NCI-H2171 treated with DMSO at 0.1 percent for 48 hours (cell line): ENCODE results near the gene SLC25A27.

ENCODE experiments used
- DNase-seq: peaks from one replicate; lab custom pipeline; 2025; lab: John Stamatoyannopoulos, UW

Gene SLC25A27

DNA sequence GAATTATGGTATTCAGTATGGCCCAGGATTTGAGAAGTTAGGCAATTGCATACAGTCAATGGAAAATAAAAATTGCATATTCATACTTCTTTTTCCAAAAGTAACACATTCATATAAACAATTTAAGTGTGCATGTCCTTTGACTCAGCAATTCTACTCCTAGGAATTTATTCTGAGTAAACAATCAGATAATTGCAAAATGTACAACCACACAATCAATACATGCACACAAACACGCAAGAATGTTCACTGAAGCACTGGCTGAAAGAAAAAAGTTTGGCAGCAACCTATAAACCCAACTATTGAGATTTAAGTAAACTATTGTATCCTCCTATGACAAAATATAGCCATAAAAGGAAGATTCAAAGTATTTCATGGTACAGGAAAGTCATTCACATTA is 1.8 kb upstream of the SLC25A27 start:
- no peak for DNase-seq

DNA sequence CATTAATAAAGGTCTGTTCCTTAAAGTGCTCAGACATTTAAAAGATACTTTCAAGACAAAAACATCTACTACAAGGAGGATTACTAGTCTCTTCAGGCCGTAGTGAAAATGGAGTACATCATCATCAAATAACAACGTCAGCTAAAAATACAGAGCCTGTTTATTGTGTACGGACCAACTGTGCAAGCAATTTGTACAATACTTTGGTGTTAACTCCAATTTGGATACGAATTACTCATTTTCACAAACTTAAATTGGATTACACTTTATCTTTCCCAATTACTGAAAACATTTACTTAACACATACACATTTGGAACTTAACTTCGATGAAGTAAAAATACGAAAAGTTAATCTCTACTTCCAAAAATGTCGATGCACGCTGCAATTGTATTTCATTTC is 959 bp upstream of the SLC25A27 start:
- no peak for DNase-seq

DNA sequence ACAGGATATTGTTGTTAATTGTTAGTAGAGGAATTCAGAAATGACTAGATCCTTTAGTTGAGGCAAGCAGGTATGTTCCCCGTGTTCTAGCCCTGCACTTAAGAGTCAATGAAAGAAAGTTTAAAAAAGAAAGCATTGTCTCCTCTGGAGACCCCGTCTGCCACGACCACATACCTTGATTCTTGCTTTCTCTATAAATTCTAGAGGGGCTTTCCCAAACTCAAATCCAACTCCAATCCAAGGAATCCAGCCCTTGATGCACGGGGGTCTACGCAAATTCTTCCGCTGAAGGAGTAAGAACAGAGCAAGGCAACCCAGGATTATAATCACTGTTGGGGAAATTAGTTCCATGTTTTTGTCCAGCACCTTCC is 558 bp upstream of the SLC25A27 start:
- DNase-seq: no peak

DNA sequence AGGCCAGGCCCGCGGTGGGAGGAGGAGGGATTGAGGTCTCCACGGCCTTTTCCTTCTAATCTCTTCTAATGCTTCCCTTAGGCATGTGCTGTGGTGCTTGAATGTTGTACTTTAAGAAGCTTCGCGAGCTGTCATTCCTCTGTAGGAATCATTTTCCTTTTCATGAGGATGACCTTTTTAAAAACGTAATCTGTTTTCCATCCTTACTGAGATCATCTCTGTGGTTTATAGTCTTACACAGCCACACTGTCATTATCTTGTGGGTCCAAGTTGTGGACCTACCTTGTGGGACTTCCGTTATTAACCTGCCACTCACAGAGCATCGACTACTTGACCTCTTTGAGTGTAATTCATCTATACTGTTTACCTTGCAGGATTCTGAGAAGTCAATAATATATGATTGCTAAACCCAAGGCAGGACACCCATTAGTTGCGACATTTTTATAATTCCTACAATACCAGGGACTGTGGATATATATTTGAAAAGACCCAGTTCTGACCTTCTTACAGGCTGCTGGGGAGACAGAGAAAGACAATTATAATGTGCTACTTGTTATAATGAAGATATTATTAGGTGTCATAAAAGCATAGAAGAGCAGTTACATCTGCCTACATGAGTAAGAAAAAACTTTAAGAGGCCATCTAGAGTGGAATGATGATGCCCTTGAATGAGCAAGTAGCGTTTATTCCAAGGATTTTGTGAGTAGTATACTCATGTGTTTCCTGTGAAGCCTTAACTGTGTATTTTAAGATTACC is 842 bp downstream of the SLC25A27 start:
- DNase-seq: no peak

DNA sequence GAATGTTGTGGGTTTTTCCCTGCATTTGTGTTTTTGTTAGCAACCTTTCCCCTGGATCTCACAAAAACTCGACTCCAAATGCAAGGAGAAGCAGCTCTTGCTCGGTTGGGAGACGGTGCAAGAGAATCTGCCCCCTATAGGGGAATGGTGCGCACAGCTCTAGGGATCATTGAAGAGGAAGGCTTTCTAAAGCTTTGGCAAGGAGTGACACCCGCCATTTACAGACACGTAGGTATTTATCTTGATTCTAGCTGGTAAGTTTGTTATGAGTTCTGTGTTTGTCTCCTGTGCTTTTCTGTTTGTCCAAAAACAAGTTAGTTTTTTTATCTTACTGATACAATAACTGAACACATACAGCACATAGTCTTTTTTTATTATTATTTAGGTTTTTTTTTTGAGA is 3.0 kb downstream of the SLC25A27 start:
- no peak for DNase-seq

DNA sequence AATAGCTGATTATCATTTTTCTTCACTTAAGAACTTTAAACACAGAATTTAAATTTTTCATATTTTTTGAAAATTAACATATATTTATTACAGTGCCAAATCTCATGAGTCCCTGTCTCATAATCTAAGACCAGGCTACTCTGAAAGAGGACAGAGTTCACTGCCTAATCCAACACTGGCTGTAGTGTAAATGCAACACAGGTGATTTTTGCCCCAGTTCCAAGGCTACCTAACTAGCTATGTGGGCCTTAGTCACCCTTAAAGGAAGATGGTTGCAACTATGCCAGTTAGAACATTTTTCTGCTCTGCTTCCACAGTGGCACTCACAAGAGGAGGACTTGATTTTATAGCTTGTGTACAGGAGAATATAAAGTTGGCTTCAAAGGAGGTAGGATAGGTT is 4.9 kb downstream of the SLC25A27 start:
- no peak for DNase-seq

DNA sequence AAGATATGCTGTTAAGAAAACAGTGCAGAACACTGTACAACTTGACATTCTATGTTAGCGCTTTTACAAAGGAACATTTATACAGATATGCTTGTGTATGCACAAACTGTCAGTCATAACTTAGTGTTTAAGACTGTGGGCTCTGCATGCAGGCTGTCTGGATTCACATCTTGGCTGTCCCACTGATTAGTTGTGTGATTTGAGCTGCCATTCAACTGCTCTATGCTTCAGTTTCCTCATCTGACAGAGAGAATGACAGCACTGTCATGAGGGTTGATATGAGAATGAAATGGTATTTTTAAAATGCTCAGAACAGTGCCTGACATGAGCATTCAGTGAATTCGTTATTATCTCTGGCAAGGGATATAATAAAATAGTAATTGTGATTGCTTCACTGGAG is 8.7 kb downstream of the SLC25A27 start:
- DNase-seq: no peak

DNA sequence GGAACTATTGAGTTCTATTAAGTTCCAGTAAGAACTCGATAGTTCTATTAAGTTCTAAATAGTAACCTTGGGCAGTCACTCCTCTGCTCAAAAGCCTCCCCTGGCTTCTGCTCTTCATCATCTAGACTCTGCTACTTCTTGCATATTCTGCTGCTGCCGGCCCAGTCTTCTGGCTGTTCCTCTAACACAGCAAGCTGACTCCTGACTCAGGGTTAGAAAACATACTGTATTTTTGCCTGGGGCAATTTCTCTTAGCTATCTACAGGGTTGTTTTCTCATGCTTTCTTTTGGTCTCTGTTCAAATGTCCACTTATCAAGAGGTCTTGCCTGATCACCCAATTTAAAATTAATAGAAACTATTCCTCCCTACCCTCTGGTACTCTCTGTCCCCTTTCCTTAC is 14.6 kb downstream of the SLC25A27 start:
- DNase-seq: no peak

DNA sequence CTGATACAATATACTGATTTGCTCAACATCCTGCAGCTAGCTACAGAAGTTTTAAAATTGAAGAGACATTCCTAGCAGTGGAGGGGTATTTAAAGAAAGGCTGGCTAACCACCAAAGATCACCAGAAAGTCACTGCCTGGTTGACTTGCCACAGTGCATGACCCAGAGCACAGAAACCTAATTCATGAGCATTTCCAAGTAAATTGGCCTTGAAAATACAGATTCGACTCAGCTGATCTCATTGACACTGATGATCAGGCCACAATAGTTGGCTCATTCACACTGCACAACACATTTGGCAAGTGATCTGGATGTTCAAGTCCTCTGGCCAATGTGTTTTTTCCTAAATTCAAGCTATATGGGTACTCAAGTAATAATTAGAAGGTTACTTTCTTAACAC is 21.6 kb downstream of the SLC25A27 start:
- DNase-seq: no peak

DNA sequence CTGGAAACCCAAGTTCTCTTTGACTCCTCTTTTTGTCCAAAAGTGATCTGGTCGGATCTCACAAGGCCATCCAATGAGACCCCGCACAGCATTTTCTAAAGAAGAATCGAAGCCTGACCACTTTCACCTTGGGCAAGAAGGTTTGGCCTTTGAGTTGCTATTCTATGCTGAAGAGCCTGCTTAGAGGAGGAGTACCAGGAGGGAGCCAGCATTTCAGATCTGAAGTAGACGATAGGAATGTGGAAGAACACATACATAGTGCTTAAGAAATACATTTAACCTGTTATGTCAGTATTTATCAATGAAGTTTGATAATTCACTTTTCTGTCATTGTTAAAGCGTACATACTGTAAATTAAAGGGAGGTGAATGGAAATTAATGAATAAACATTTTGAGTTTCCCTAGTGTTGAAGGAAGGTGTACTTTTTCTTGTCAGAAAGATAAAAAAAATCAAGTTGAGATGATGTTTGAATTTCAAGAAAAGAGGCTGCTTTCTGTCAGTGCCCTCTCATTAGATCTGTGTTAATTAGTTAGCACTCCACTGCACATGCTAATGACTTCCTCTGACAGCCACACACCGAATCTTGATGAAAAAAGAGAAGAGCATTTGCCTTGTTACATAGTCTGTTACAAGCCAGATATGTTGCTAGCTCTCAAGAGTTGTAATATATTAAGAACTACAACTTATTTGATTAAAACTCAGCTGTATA is 24.0 kb downstream of the SLC25A27 start:
- no peak for DNase-seq

DNA sequence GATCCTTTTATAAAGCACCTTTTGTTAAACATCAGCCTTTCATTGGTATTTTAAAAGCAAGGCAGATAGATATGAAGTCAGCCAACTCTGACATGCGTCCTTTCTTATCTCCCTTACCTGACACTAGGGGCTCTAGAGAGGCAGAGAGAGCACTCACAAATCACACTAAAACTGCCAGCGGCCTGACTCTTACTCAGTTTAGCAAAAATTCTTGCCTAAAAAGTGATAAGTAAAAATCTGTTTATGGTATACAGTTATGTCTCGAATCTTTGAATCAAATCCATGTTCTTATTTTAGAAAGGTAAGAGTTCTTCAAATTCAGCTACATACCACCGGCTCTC is 24.5 kb downstream of the SLC25A27 start:
- DNase-seq: peak; percentile 1

DNA sequence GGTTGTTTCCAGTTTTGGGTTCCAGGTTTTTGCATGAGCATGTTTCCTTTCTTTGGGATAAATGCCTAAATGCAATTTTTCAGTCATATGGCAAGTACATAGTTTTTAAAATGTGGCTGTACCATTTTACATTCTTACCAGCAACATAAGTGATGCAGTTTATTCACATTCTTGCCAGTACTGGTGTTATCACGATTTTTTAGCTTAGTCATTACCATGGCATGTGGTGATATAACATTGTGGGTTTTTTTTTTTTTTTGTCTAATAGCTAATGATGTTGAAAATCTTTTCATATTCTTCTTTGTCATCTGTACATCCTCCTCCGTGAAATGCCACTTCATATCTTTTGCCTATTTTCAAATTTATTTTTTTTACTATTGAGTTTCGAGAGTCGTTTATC is 32.0 kb downstream of the SLC25A27 start:
- no peak for DNase-seq

DNA sequence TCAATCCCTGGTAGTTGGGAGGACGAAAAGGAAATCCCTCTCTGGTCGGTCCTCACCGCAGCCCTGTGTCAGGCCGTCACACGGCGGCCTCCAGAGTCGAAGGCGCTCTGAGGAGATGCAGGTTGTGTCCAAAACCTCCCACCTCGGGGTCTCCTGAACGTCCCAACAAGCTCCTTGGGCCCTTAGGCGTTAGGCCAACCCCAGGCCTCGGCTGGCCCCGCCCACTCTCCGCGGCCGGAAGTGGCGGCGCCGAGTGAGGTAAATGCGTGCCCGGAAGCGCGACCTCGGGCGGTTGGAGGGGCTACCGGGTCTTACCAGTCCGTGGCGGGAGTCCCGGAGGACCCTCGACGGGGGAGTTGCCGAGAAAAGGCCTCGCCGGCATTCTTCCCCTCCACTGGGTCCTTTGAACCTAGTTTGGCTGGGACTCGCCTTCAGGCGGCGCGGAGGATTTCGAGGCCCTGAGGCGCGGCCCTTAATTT is 34.9 kb downstream of the SLC25A27 start, which contains the start of gene TDRD6:
TSS of gene TDRD6 (plus strand) at position 267 of the 479 bp plus-strand sequence. CDS start 244 bp downstream, outside the sequence.
- no peak for DNase-seq

DNA sequence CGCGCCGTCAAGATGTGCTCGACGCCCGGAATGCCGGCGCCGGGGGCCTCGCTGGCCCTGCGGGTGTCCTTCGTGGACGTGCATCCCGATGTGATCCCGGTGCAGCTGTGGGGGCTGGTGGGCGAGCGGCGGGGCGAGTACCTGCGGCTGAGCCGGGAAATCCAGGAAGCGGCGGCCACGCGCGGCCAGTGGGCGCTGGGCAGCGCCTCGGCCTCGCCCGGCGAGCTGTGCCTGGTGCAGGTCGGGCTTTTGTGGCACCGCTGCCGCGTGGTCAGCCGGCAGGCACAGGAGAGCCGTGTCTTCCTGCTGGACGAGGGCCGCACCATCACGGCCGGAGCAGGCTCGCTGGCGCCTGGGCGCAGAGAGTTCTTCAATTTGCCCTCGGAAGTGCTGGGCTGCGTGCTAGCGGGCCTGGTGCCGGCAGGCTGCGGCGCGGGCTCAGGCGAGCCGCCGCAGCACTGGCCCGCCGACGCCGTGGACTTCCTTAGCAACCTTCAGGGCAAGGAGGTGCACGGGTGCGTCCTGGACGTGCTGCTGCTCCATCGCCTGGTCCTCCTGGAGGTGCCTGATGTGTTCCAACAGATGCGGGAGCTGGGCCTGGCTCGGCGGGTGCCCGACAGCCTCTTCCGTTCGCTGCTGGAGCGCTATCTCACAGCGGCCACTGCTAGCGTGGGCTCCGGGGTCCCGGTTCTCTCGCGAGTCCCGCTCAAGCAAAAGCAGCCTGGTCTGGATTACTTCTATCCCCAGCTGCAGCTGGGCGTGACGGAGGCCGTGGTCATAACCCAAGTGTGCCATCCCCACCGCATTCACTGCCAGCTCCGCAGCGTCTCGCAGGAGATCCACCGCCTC is 35.6 kb downstream of the SLC25A27 start:
- no peak for DNase-seq

DNA sequence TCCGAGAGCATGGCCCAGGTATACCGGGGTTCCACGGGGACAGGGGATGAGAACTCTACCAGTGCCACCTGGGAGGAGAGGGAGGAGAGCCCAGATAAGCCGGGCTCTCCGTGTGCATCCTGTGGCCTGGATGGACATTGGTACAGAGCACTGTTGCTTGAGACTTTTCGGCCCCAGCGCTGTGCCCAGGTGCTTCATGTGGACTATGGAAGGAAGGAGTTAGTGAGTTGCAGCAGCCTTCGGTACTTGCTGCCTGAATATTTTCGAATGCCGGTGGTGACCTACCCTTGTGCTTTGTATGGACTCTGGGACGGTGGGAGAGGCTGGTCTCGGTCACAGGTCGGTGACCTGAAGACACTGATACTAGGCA is 36.2 kb downstream of the SLC25A27 start:
- DNase-seq: no peak

DNA sequence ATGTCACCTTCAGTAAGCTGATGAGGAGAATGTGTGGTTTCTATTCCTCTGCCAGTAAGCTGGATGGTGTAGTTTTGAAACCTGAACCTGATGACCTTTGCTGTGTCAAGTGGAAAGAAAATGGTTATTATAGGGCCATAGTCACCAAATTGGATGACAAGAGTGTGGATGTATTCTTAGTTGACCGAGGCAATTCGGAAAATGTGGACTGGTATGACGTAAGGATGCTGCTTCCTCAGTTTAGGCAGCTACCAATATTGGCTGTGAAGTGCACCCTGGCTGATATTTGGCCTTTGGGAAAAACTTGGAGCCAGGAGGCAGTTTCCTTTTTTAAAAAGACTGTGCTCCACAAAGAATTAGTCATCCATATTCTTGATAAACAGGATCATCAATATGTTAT is 36.9 kb downstream of the SLC25A27 start:
- no peak for DNase-seq

DNA sequence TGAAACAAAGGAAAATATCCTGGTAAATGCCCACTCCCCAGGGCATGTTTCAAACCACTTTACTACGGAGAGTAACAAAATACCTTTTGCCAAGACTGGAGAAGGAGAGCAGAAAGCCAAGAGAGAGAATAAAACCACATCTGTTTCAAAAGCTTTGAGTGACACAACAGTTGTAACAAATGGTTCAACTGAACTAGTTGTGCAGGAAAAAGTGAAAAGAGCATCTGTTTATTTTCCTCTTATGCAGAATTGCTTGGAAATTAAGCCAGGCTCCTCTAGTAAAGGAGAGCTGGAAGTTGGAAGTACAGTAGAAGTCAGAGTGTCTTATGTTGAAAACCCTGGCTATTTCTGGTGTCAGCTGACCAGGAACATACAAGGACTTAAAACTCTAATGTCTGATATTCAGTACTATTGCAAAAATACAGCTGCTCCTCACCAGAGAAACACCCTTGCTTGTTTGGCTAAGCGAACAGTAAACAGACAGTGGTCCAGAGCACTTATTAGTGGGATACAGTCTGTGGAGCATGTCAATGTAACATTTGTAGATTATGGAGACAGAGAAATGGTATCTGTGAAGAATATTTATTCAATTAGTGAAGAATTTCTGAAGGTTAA is 37.5 kb downstream of the SLC25A27 start:
- DNase-seq: no peak

DNA sequence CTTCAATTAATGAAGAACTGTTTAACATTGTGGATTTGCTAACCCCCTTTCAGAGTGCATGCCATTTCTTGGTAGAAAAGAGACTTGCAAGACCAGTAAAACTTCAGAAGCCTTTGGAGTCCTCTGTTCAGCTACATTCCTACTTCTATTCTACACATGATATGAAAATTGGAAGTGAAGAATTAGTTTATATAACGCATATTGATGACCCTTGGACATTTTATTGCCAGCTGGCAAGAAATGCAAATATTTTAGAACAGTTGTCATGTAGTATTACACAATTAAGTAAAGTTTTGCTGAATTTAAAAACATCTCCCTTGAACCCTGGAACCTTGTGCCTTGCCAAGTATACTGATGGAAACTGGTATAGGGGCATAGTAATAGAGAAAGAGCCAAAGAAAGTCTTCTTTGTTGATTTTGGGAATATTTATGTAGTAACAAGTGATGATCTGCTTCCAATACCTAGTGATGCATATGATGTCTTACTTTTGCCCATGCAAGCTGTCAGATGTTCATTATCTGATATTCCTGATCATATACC is 38.2 kb downstream of the SLC25A27 start:
- no peak for DNase-seq

DNA sequence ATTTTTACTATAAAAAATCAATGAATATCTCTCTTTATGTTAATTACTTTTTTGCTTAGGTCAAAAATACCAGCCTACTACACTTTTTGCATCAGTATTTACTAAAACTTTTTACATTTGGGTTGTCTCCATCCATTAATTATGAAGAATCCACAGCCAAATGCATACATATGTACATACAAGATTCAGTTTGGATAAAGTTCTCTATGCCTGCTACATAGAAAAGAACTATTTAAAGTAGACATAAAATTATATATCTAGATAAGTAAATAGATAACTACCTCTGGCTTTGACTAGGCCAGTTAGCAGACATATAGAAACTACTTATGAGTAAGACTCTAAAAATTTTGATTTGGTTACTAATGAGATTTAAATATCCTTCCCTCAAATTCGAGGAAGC is 47.2 kb downstream of the SLC25A27 start:
- no peak for DNase-seq

DNA sequence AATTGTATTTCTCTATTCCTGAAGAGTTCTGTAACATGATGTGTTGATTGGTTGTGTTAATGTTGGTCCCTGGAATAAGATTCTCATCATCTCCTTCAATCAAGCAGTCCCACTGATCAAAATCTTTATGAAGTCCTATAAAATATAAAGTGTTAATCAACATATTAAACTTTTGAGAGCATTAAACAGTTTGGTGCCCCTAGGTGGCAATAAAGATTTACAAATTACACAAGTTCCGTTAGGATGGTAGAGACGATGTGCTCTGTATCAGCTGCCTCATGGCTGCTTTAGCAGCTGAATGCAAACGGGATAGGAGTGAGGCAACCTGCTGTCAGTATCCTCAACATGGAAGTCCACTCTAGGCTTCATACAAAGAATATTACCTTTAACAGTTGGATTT is 51.8 kb downstream of the SLC25A27 start:
- DNase-seq: no peak

DNA sequence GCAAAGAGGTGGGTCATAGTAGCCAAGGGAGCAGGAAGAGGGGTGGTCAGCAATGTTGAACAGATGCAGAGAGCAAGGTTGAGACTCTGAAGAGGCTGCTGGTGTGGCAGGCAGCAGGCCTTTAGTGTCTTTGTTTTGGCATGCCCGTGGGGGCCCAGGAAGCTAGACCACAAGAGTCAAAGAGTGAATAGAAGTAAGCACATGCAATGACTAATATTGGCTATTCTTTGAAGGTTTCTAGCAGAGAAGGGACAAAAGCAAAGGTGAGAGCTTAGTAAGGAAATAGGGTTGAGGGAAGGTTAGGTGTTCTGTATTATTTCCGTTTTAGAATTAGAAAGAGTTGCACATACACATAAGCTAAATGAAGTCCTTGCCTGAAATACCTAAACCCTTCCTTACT is 53.7 kb downstream of the SLC25A27 start:
- no peak for DNase-seq

DNA sequence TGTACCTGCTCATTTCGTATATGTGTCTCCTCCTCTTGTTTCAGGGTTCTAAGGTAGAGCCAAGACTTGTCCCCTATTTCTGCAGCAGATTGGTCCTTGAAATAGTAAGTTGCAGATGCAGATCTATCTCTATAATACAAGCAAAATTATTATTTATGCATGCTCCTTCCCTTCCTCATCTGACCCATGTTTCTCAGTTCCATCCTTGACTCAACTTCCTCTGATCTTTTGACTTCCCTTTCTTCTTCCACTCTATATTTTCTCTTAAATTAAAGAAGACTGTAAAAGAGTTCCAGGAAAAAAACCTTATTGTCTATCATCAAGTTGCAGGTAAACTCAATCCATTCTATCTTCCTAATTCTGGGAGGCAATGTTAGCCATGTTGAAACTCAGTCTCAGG is 58.7 kb downstream of the SLC25A27 start:
- DNase-seq: no peak
